Measurements from ENCODE around the gene ASCL3.

The ASCL3 gene

DNA sequence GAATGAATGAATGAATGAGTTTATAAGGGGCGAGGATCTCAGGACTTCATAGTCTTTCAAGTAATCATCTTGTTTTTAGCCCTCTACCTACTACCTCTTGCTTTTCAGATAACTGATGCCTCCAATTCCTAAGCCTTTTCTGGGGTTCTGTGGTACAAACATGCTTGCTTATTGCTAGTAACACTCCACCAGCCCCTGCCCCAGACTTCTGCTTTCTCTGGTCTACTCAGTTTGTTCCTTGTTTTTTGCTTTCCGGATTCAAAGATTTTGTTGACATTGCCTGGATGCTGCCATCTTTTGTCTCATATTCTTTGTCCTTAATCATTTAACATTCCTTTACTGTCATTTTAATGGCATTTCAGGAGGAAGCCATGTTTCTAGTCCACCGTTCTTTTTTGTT is 30.3 kb upstream of the ASCL3 start:
- Histone ChIP-seq H3K4me3 (no peak overlapping the region), H3K36me3 (ENCODE audit: insufficient read depth, low read length) (no peaks in the 10 kb centered on the region), H3K9ac (ENCODE audit: insufficient read length) (no peak overlapping the region), H3K9me3 (ENCODE audit: low read depth, low read length) (no peaks in the 10 kb centered on the region), H3K27ac (no peak overlapping the region)
- TF ChIP-seq FOXP2 (optimal IDR thresholded peaks at IDR 0.05; ENCODE audit: control extremely low read depth, extremely low read length, insufficient read depth): no peak
- TF ChIP-seq EZH2 (IDR thresholded peaks at IDR 0.05): no peak
- no peak for TF ChIP-seq POLR2AphosphoS5 (IDR thresholded peaks at IDR 0.05; ENCODE audit: borderline replicate concordance, low read depth, low read length)
- DNase-seq (ENCODE audit: low read depth, low spot score): no peak

DNA sequence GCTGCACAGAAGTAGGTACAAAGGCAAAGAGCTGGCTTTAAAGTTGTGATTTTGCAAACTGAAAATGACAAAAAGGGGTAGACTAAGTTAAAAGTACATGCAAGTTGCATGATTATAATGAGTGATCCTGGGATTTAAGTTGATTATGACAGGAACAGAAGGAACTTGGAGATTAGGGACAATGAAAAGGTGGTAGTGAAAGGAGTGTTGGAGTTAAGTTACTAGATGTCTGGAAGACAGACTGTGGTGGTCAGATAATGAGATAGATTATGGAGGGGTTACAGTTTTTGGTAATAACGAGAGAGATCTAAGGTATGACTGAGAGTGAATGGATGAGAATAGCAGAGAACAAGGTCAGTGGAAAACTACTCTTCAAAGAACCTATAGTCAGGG is 29.1 kb upstream of the ASCL3 start:
- Histone ChIP-seq H3K27ac (no peak overlapping the region), H3K9ac (ENCODE audit: insufficient read length) (no peak overlapping the region), H3K4me3 (0 out of 2 replicates have a peak overlapping the region, but pooled peaks have one; percentile 1), H3K36me3 (ENCODE audit: insufficient read depth, low read length) (no peaks in the 10 kb centered on the region), H3K9me3 (ENCODE audit: low read depth, low read length) (no peaks in the 10 kb centered on the region)
- TF ChIP-seq EZH2 (IDR thresholded peaks at IDR 0.05): no peak
- no peak for TF ChIP-seq POLR2AphosphoS5 (IDR thresholded peaks at IDR 0.05; ENCODE audit: borderline replicate concordance, low read depth, low read length)
- no peak for DNase-seq (ENCODE audit: low read depth, low spot score)

DNA sequence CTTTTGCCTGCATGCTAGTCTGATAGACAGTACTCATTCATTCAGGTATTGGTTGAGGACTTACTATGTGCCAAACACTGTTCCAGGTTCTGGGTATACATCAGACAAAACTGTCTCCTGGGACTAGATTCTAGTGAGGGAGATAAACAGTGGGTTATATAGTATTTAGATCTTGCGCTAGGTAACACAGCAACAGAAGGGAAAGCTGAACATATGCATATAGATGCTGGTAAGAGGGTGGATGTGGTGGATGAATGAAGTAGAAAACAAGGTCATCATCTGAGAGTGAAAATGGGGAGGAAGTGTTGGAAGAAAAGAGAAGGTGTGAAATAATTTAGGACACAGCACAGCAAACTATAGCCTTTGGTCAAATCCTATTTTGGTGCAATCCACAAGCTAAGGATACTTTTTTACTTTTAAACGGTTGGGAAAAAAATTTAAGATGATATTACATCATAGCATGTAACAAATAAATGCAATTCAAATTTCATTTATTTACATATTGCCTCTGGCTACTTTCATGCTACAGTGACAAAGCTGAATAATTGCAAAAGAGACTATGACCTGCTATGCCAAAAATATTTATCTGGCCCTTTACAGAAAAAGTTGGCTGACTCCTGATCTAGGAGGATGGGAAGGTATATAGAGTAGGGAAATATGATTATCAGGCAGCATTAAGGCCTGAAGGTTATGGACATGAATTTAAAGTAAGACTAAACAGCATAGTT is 28.5 kb upstream of the ASCL3 start:
- no peak for DNase-seq (ENCODE audit: low read depth, low spot score)
- Histone ChIP-seq H3K4me3 (0 out of 2 replicates have a peak overlapping the region, but pooled peaks have one; percentile 1), H3K27ac (no peak overlapping the region), H3K9me3 (ENCODE audit: low read depth, low read length) (no peaks in the 10 kb centered on the region), H3K36me3 (ENCODE audit: insufficient read depth, low read length) (no peaks in the 10 kb centered on the region), H3K9ac (ENCODE audit: insufficient read length) (peak overlapping the region; percentile 23)
- TF ChIP-seq EZH2 (IDR thresholded peaks at IDR 0.05) (no peak), FOXP2 (optimal IDR thresholded peaks at IDR 0.05; ENCODE audit: control extremely low read depth, extremely low read length, insufficient read depth) (no peak)

DNA sequence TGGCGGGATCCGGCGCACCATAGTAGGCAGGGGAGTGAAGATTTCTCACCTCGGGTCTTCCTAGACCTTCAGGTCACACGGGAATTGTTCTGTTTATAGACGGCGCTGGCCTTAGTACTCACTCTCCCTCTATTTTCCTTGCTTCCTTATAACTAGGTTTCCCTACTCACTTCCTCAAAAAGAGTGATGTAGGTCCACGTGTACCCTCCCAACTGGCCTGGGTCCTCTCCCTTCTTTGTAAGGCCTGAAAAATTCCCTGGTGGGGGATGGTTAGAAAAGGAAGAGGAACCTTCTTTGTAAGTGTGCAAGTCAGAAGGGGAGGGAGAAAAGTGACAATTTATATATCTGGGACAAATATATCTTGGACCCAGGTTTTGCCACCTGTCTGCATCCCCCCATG is 24.4 kb upstream of the ASCL3 start:
- Histone ChIP-seq H3K36me3 (ENCODE audit: insufficient read depth, low read length) (no peaks in the 10 kb centered on the region), H3K9me3 (ENCODE audit: low read depth, low read length) (no peaks in the 10 kb centered on the region), H3K27ac (no peak overlapping the region), H3K4me3 (no peak overlapping the region), H3K9ac (ENCODE audit: insufficient read length) (no peak overlapping the region)
- DNase-seq (ENCODE audit: low read depth, low spot score): no peak
- TF ChIP-seq POLR2AphosphoS5 (IDR thresholded peaks at IDR 0.05; ENCODE audit: borderline replicate concordance, low read depth, low read length): no peak
- TF ChIP-seq EZH2 (IDR thresholded peaks at IDR 0.05): no peak
- no peak for TF ChIP-seq FOXP2 (optimal IDR thresholded peaks at IDR 0.05; ENCODE audit: control extremely low read depth, extremely low read length, insufficient read depth)

DNA sequence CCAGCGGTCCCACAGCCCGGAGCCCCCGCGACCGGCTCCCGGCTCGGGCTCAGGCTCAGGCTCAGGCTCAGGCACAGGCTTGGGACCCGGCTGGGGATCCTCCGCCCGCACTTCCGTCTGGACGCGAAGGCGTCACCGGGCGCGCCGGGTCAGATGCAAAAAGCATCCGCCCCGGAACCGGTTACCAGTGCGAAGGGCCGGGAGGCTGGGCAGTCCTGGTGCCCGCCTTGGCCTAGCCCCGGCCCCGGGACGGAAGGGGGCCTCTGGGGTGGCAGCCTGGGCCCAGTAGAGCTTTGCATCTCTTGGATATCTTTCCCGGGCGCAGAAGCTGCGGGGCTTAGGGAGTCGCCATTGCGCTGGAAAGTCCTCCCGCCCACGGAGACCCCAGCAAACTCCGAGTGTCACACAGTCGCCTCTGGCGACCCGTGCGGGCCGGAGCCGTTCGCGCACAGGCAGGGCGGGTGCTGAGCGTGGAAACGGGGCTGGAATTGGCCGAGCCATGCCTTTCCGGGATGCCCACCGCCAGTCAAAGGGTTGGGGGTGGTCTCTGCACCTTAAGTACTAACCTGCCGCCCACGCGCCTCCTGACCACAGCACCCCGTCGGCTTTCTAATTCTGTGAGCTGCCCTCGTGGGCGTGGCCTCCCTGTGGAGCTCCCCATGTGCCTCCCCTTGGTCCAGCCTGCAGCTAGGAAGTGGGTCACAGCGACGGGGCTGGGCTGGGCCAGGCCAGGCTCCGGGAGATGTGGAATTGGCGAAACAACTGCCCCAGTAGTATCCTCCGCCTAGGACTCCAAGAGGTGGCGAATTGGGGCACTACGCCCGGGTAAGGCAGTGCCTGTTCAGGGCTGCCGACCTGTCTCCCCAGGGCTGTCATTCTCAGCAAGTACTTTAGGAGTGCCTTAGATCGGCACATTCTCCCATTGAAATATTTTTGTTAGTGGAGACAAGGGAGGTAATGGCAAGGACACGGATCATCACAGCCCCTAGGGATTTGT is 21.8 kb upstream of the ASCL3 start, which contains the start of gene TMEM9B:
TMEM9B (minus strand) TSS at position 119 of the 997 bp plus-strand sequence. CDS start 129 bp downstream, outside the sequence.
- no peak for DNase-seq (ENCODE audit: low read depth, low spot score)
- H3K27ac ChIP-seq: no peak within 1 kb of the TSS
- TF ChIP-seq POLR2AphosphoS5 (IDR thresholded peaks at IDR 0.05; ENCODE audit: borderline replicate concordance, low read depth, low read length) (peak; percentile 76), EZH2 (IDR thresholded peaks at IDR 0.05) (no peak), FOXP2 (optimal IDR thresholded peaks at IDR 0.05; ENCODE audit: control extremely low read depth, extremely low read length, insufficient read depth) (no peak)
- no peaks in the 10 kb centered on the region for H3K36me3 ChIP-seq (ENCODE audit: insufficient read depth, low read length)
- H3K4me3 ChIP-seq: peak within 1 kb of the TSS; percentile 87
- no peaks in the 10 kb centered on the region for H3K9me3 ChIP-seq (ENCODE audit: low read depth, low read length)
- H3K9ac ChIP-seq (ENCODE audit: insufficient read length): peak within 1 kb of the TSS; percentile 79

DNA sequence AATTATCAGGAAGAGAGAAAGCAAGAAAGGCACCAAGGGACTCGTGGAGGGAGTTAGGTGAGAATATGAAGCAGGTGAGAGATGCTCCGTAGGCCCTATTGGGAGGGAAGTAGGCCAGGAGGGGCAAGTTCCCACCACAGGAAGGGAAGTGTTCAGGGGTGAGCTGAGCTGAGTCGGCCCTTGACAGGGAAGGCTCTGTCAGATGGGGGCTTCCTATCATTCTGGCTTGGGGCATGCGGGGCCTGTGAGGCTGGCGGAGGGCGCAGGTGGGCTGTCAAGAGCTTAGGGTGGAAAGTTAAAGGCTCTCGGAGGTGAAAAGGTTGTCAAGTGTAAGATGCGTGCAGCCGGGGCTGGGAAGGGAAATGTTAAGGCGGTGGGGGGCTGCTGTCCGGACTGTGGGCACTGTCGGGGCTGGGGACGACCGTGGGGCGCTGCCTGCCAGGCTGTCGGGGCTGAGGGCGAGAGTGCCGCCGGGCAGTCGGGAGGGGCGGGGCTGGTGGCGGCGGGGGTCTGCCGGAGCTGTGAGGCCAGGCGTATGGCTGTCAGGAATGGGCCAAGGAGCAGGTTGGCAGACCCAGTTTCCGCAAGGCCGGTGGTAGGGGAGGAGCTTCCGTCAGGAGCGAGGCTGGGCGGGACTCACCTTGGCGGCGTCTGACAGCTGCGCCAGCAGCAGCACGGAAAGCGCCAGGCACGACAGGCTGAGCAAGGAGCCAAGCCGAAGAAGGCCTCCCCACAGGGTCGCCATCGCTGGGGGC is 20.9 kb upstream of the ASCL3 start:
- no peak for DNase-seq (ENCODE audit: low read depth, low spot score)
- Histone ChIP-seq H3K9me3 (ENCODE audit: low read depth, low read length) (no peaks in the 10 kb centered on the region), H3K27ac (no peak overlapping the region), H3K4me3 (peak overlapping the region; percentile 87), H3K9ac (ENCODE audit: insufficient read length) (peak overlapping the region; percentile 79), H3K36me3 (ENCODE audit: insufficient read depth, low read length) (no peaks in the 10 kb centered on the region)
- TF ChIP-seq FOXP2 (optimal IDR thresholded peaks at IDR 0.05; ENCODE audit: control extremely low read depth, extremely low read length, insufficient read depth) (no peak), EZH2 (IDR thresholded peaks at IDR 0.05) (no peak), POLR2AphosphoS5 (IDR thresholded peaks at IDR 0.05; ENCODE audit: borderline replicate concordance, low read depth, low read length) (no peak)

DNA sequence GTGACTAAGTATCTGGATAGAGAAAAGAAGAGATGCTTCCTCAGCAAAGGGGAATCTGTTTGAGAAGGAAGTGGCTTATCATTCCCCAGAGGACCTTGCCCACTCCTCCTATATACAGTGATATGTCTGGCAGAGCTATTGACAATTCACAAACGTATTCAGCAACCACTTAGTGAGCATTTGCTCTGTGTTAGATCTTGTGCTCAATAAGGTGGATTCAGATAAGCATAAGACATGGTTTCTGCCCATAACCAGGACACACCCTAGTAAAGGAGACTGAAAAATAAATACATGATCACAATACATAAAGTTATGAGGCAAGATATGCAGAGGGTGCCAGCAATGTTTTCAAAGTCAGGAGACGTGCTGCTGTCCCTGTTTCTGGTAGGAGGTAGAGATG is 20.0 kb upstream of the ASCL3 start:
- no peak for DNase-seq (ENCODE audit: low read depth, low spot score)
- H3K36me3 ChIP-seq (ENCODE audit: insufficient read depth, low read length): no peaks in the 10 kb centered on the region
- no peak overlapping the region for H3K4me3 ChIP-seq
- H3K9ac ChIP-seq (ENCODE audit: insufficient read length): no peak overlapping the region
- no peak overlapping the region for H3K27ac ChIP-seq
- TF ChIP-seq POLR2AphosphoS5 (IDR thresholded peaks at IDR 0.05; ENCODE audit: borderline replicate concordance, low read depth, low read length) (no peak), EZH2 (IDR thresholded peaks at IDR 0.05) (no peak), FOXP2 (optimal IDR thresholded peaks at IDR 0.05; ENCODE audit: control extremely low read depth, extremely low read length, insufficient read depth) (no peak)
- no peaks in the 10 kb centered on the region for H3K9me3 ChIP-seq (ENCODE audit: low read depth, low read length)

DNA sequence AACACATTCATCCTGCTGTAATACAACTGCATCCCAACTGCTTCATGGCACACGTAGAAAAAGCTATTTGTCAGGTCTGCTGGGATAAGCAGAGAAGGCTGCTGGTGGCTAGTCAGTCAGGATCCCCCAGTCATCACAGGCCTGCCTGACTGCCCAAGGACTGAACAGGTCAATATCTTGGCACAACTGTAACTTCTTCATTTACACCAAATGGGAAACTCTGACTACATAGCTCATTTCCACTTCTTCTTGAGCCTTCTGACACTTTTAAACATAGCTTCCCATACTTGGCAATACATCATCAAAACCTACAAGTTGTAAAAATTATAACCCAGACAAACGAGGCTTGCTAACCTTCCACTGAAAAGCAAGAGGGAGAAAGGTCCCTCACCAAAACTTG is 18.6 kb upstream of the ASCL3 start:
- H3K4me3 ChIP-seq: no peak overlapping the region
- no peaks in the 10 kb centered on the region for H3K36me3 ChIP-seq (ENCODE audit: insufficient read depth, low read length)
- TF ChIP-seq POLR2AphosphoS5 (IDR thresholded peaks at IDR 0.05; ENCODE audit: borderline replicate concordance, low read depth, low read length) (no peak), EZH2 (IDR thresholded peaks at IDR 0.05) (no peak), FOXP2 (optimal IDR thresholded peaks at IDR 0.05; ENCODE audit: control extremely low read depth, extremely low read length, insufficient read depth) (no peak)
- no peaks in the 10 kb centered on the region for H3K9me3 ChIP-seq (ENCODE audit: low read depth, low read length)
- H3K9ac ChIP-seq (ENCODE audit: insufficient read length): no peak overlapping the region
- no peak for DNase-seq (ENCODE audit: low read depth, low spot score)
- no peak overlapping the region for H3K27ac ChIP-seq

Measured in SK-N-MC (cell line).